Cardiac muscle cell (in vitro differentiated cells and primary cell): ENCODE measurements around the gene CDH1. TPM values are rescaled to one million over a fixed set of nuclear protein-coding genes. Genes with fewer than 3 reads are reported as not detected.
A peak's percentile ranks its signal among the peaks of the same experiment; 100 is the strongest.

Experiments
- DNase-seq, 2 donors: peaks; one replicate each; pipeline versions ENCODE4 v3.0.0 to v3.0.0-alpha.2; 2010 to 2017; ENCODE audit warnings: low read depth in 1 of 2, low spot score in 1 of 2
- H3K27ac ChIP-seq: fragments of 200-600 bp; sonication (generic); 2 replicates; pipeline ENCODE4 v1.5.1; 2016
- H3K27me3 ChIP-seq: fragments of 200-600 bp; sonication (generic); 2 replicates; pipeline ENCODE4 v1.6.0; 2016; ENCODE audit warnings: control low read depth
- H3K36me3 ChIP-seq: fragments of 200-600 bp; sonication (generic); 2 replicates; pipeline ENCODE4 v1.5.1; 2016; ENCODE audit warnings: control low read depth
- H3K4me1 ChIP-seq: fragments of 200-600 bp; sonication (generic); 2 replicates; pipeline ENCODE4 v1.8.1; 2017; ENCODE audit warnings: low read depth, mild to moderate bottlenecking, mixed run types
- H3K4me3 ChIP-seq: fragments of 200-600 bp; sonication (generic); 2 replicates; pipeline ENCODE4 v1.5.1; 2016; ENCODE audit warnings: mild to moderate bottlenecking
- H3K9me3 ChIP-seq: fragments of 200-600 bp; sonication (generic); 2 replicates; pipeline ENCODE4 v1.5.1; 2017; ENCODE audit warnings: low read depth, mild to moderate bottlenecking, control low read depth
- CTCF ChIP-seq: IDR thresholded peaks from 2 replicates; pipeline ENCODE4 v1.5.1; 2012; ENCODE audit warnings: low read depth, mild to moderate bottlenecking, low read length
- polyA plus RNA-seq: library from polyadenylated mRNA; unstranded; fragments of >200 nt; fragmentation: Nextera tagmentation; extraction: Ambion mirVana; gene quantifications from 2 replicates; pipeline ENCODE4 v1.2.1, GENCODE V29; 2016
- total RNA-seq: library from RNA; depleted of rRNA; stranded (reverse); fragments of >200 nt; gene quantifications from 2 replicates; pipeline ENCODE4 v1.2.3, GENCODE V29; 2016

Gene CDH1
- total and polyA plus RNA-seq, 2 experiments from 2014 or later, result 0.09 to 1.4 TPM

GRCh38 chr16:68737730-68738629, 888 bp downstream of the CDH1 start:
- Histone ChIP-seq H3K36me3 (no peaks in the 10 kb centered on the region), H3K4me1 (no peaks in the 10 kb centered on the region), H3K27ac (no peak overlapping the region), H3K4me3 (peak overlapping the region; percentile 32), H3K27me3 (peaks cover 25% of the 10 kb centered on the region), H3K9me3 (no peaks in the 10 kb centered on the region)
- no peak for TF ChIP-seq CTCF
- peak in 1 of 2 donors; percentile 18 for DNase-seq

- no peaks in the 10 kb centered on the region for H3K4me1 ChIP-seq
- no peaks in the 10 kb centered on the region for H3K9me3 ChIP-seq
- H3K27ac ChIP-seq, result no peak overlapping the region
- DNase-seq, result no peak
- no peak for TF ChIP-seq CTCF
- H3K4me3 ChIP-seq, result no peak overlapping the region
- no peaks in the 10 kb centered on the region for H3K36me3 ChIP-seq
- peaks cover 25% of the 10 kb centered on the region for H3K27me3 ChIP-seq
These were observed 3.0 kb downstream of the CDH1 start for GRCh38 chr16:68739964-68740627.

GRCh38 chr16:68740628-68741346, 3.7 kb downstream of the CDH1 start:
- Histone ChIP-seq H3K27ac (no peak overlapping the region), H3K36me3 (no peaks in the 10 kb centered on the region), H3K4me3 (no peak overlapping the region), H3K9me3 (no peaks in the 10 kb centered on the region), H3K27me3 (peaks cover 25% of the 10 kb centered on the region), H3K4me1 (no peaks in the 10 kb centered on the region)
- DNase-seq, result no peak
- TF ChIP-seq CTCF, result no peak

GRCh38 chr16:68743664-68744063, 6.6 kb downstream of the CDH1 start:
- Histone ChIP-seq H3K27ac (no peak overlapping the region), H3K36me3 (no peaks in the 10 kb centered on the region), H3K9me3 (no peaks in the 10 kb centered on the region), H3K4me3 (no peak overlapping the region), H3K4me1 (no peaks in the 10 kb centered on the region), H3K27me3 (peaks cover under 1% of the 10 kb centered on the region)
- no peak for DNase-seq
- TF ChIP-seq CTCF, result no peak

GRCh38 chr16:68744744-68745280, 7.7 kb downstream of the CDH1 start:
- no peaks in the 10 kb centered on the region for H3K9me3 ChIP-seq
- H3K4me1 ChIP-seq, result no peaks in the 10 kb centered on the region
- TF ChIP-seq CTCF, result no peak
- no peak overlapping the region for H3K4me3 ChIP-seq
- no peak for DNase-seq
- no peaks in the 10 kb centered on the region for H3K36me3 ChIP-seq
- no peak overlapping the region for H3K27ac ChIP-seq
- H3K27me3 ChIP-seq, result no peaks in the 10 kb centered on the region
